Body of pancreas (tissue), 4 donors: ENCODE data around the gene RUNX2.

Experiments used
- CTCF ChIP-seq, 7 experiments: fragments of 450-650 bp in 4 of 7; fragments of 200-600 bp in 3 of 7; sonication (generic) in 3 of 7; IDR thresholded peaks; one replicate each; pipeline ENCODE4 v1.5.1; 2016 to 2019; ENCODE audit warnings: antibody characterized with exemption in 7 of 7
- POLR2A ChIP-seq, 3 donors: fragments of 450-650 bp; IDR thresholded peaks; one replicate each; pipeline ENCODE4 v1.6.1; 2016; ENCODE audit warnings: antibody characterized with exemption in 3 of 3, mild to moderate bottlenecking in 2 of 3

GRCh38 chr6:45577836-45578504 lies 249.8 kb downstream of the RUNX2 start:
- no peak for TF ChIP-seq CTCF (IDR thresholded peaks at IDR 0.05)
- TF ChIP-seq POLR2A (IDR thresholded peaks at IDR 0.05): no peak
